ENCODE data around the gene NFKBIA.

Gene NFKBIA

GRCh38 chr14:35370969-35371368 lies 33.6 kb downstream of the NFKBIA start:
- no peak for DNase-seq (ENCODE audit: low read depth)
- no peak for TF ChIP-seq CTCF (conservative IDR thresholded peaks at IDR 0.05; ENCODE audit: low read depth, low read length)
- H3K4me3 ChIP-seq (ENCODE audit: low read length), result no peak overlapping the region

GRCh38 chr14:35369701-35370191 lies 34.8 kb downstream of the NFKBIA start:
- DNase-seq (ENCODE audit: low read depth), result no peak
- no peak for TF ChIP-seq CTCF (conservative IDR thresholded peaks at IDR 0.05; ENCODE audit: low read depth, low read length)
- no peak overlapping the region for H3K4me3 ChIP-seq (ENCODE audit: low read length)

GRCh38 chr14:35368583-35369392 lies 35.8 kb downstream of the NFKBIA start:
- TF ChIP-seq CTCF (conservative IDR thresholded peaks at IDR 0.05; ENCODE audit: low read depth, low read length), result no peak
- H3K4me3 ChIP-seq (ENCODE audit: low read length), result no peak overlapping the region
- DNase-seq (ENCODE audit: low read depth), result no peak

DNA sequence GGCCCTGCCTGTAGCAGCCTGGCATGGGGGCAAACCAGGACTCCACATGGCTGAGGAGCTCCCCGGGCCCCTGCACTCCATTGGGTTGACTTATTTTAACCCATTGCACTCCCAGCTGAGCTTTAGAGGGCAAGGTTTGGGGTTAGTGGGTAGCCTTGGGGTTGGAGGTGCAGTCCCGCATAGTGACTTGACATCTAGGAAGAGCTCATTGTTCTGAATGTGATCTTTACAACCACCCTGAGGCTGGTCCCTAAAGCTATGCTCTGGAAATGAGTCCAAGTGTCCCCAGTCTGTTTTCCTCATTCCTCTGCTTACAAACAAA lies 36.4 kb downstream of the NFKBIA start:
- TF ChIP-seq CTCF (conservative IDR thresholded peaks at IDR 0.05; ENCODE audit: low read depth, low read length), result no peak
- no peak overlapping the region for H3K4me3 ChIP-seq (ENCODE audit: low read length)
- no peak for DNase-seq (ENCODE audit: low read depth)

DNA sequence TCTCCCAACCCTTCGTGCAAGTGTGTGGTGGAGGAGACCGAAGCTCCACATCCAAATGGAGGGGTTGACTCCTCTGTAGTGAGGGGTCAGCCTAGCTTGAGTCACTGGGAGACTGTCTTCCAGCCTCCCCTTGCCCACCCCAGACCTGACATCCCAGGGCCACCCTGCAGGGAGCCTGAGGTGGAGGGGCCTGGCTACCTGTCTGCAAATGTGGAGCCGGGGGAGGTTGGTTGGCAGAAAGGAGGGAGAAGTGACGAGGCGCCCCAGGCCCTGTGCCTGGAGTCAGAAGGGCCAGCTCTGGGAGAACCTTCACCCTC lies 37.5 kb downstream of the NFKBIA start:
- no peak for DNase-seq (ENCODE audit: low read depth)
- no peak for TF ChIP-seq CTCF (conservative IDR thresholded peaks at IDR 0.05; ENCODE audit: low read depth, low read length)
- no peak overlapping the region for H3K4me3 ChIP-seq (ENCODE audit: low read length)

DNA sequence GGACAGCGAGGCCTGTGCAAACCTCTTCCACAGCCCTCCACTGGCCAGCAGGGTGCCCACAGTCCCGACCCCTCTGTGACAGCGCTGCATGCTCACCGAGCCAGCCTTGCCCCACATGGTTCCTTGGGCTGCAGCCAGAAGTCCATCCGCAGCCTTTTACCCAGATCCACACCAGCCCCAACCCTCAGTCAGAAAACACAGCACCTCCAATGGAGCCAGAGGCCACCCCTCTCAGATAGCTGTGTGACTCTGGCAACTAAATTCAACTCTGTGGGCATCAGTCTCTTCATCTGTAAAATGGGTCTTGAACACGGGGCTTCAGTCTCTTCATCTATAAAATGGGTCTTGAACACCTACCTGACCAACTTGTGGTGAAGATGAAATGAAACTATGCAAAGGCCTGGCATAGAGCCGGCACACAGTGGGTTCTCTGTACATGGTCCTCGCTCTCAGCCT lies 38.0 kb downstream of the NFKBIA start:
- H3K4me3 ChIP-seq (ENCODE audit: low read length), result no peak overlapping the region
- no peak for DNase-seq (ENCODE audit: low read depth)
- no peak for TF ChIP-seq CTCF (conservative IDR thresholded peaks at IDR 0.05; ENCODE audit: low read depth, low read length)

GRCh38 chr14:35366056-35366451 lies 38.5 kb downstream of the NFKBIA start:
- no peak overlapping the region for H3K4me3 ChIP-seq (ENCODE audit: low read length)
- DNase-seq (ENCODE audit: low read depth), result no peak
- TF ChIP-seq CTCF (conservative IDR thresholded peaks at IDR 0.05; ENCODE audit: low read depth, low read length), result no peak
